ENCODE measurements around the gene PAX5.

Gene PAX5

GRCh38 chr9:36896296-36896695, 137.8 kb downstream of the PAX5 start:
- no peaks in the 10 kb centered on the region for H3K9me3 ChIP-seq (replicated peaks; ENCODE audit: insufficient read depth, low read length)
- H3F3A ChIP-seq (ENCODE audit: insufficient read depth, low read length) = no peaks in the 10 kb centered on the region
- no peak for TF ChIP-seq CTCF (IDR thresholded peaks at IDR 0.05; ENCODE audit: low read length)
- no peak for TF ChIP-seq EZH2phosphoT487 (IDR thresholded peaks at IDR 0.05; ENCODE audit: low read length)
- TF ChIP-seq EZH2 (optimal IDR thresholded peaks at IDR 0.05; ENCODE audit: low read depth, low read length) = no peak
- no peak overlapping the region for H3K4me2 ChIP-seq (ENCODE audit: low read depth, low read length)
- no peak for DNase-seq
- 0 out of 2 replicates have a peak, but pooled peaks cover 6% of the 10 kb centered on the region for H3K27me3 ChIP-seq (replicated peaks; ENCODE audit: insufficient read depth, low read length)
- no peaks in the 10 kb centered on the region for H3K9me2 ChIP-seq (replicated peaks; ENCODE audit: insufficient read depth, low read length)
- no peak overlapping the region for H3K27ac ChIP-seq (ENCODE audit: low read length)
- no peaks in the 10 kb centered on the region for H3K36me3 ChIP-seq (replicated peaks; ENCODE audit: insufficient read depth, low read length)
- no peak overlapping the region for H3K9ac ChIP-seq (ENCODE audit: low read length)
- no peak overlapping the region for H3K4me3 ChIP-seq (ENCODE audit: low read length)
- H2AFZ ChIP-seq (ENCODE audit: low read length) = no peak overlapping the region
- H3K4me1 ChIP-seq (ENCODE audit: low read length) = no peaks in the 10 kb centered on the region
- H3K79me2 ChIP-seq (ENCODE audit: low read length) = no peaks in the 10 kb centered on the region
- no peaks in the 10 kb centered on the region for H4K20me1 ChIP-seq (ENCODE audit: insufficient read depth, low read length)

GRCh38 chr9:36895744-36896260, 138.3 kb downstream of the PAX5 start:
- H3F3A ChIP-seq (ENCODE audit: insufficient read depth, low read length) = no peaks in the 10 kb centered on the region
- H3K36me3 ChIP-seq (replicated peaks; ENCODE audit: insufficient read depth, low read length) = no peaks in the 10 kb centered on the region
- no peaks in the 10 kb centered on the region for H3K79me2 ChIP-seq (ENCODE audit: low read length)
- no peak overlapping the region for H3K4me3 ChIP-seq (ENCODE audit: low read length)
- H3K9me2 ChIP-seq (replicated peaks; ENCODE audit: insufficient read depth, low read length) = no peaks in the 10 kb centered on the region
- no peak for DNase-seq
- H3K9ac ChIP-seq (ENCODE audit: low read length) = no peak overlapping the region
- H3K4me1 ChIP-seq (ENCODE audit: low read length) = no peaks in the 10 kb centered on the region
- H4K20me1 ChIP-seq (ENCODE audit: insufficient read depth, low read length) = no peaks in the 10 kb centered on the region
- TF ChIP-seq CTCF (IDR thresholded peaks at IDR 0.05; ENCODE audit: low read length) = no peak
- no peak for TF ChIP-seq EZH2phosphoT487 (IDR thresholded peaks at IDR 0.05; ENCODE audit: low read length)
- no peak for TF ChIP-seq EZH2 (optimal IDR thresholded peaks at IDR 0.05; ENCODE audit: low read depth, low read length)
- H3K4me2 ChIP-seq (ENCODE audit: low read depth, low read length) = no peak overlapping the region
- no peak overlapping the region for H2AFZ ChIP-seq (ENCODE audit: low read length)
- 0 out of 2 replicates have a peak, but pooled peaks cover 6% of the 10 kb centered on the region for H3K27me3 ChIP-seq (replicated peaks; ENCODE audit: insufficient read depth, low read length)
- H3K9me3 ChIP-seq (replicated peaks; ENCODE audit: insufficient read depth, low read length) = no peaks in the 10 kb centered on the region
- H3K27ac ChIP-seq (ENCODE audit: low read length) = no peak overlapping the region

- Histone ChIP-seq H3K79me2 (ENCODE audit: low read length) (no peaks in the 10 kb centered on the region), H3K9ac (ENCODE audit: low read length) (no peak overlapping the region), H3K9me2 (replicated peaks; ENCODE audit: insufficient read depth, low read length) (no peaks in the 10 kb centered on the region), H3K27me3 (replicated peaks; ENCODE audit: insufficient read depth, low read length) (0 out of 2 replicates have a peak, but pooled peaks cover 6% of the 10 kb centered on the region), H3K4me2 (ENCODE audit: low read depth, low read length) (no peak overlapping the region), H3K4me1 (ENCODE audit: low read length) (no peaks in the 10 kb centered on the region), H3K9me3 (replicated peaks; ENCODE audit: insufficient read depth, low read length) (no peaks in the 10 kb centered on the region), H3K36me3 (replicated peaks; ENCODE audit: insufficient read depth, low read length) (no peaks in the 10 kb centered on the region), H3K27ac (ENCODE audit: low read length) (no peak overlapping the region), H2AFZ (ENCODE audit: low read length) (no peak overlapping the region), H4K20me1 (ENCODE audit: insufficient read depth, low read length) (no peaks in the 10 kb centered on the region), H3K4me3 (ENCODE audit: low read length) (no peak overlapping the region), H3F3A (ENCODE audit: insufficient read depth, low read length) (no peaks in the 10 kb centered on the region)
- TF ChIP-seq EZH2phosphoT487 (IDR thresholded peaks at IDR 0.05; ENCODE audit: low read length) = no peak
- TF ChIP-seq EZH2 (optimal IDR thresholded peaks at IDR 0.05; ENCODE audit: low read depth, low read length) = no peak
- TF ChIP-seq CTCF (IDR thresholded peaks at IDR 0.05; ENCODE audit: low read length) = no peak
- DNase-seq = no peak
These were observed 139.3 kb downstream of the PAX5 start for GRCh38 chr9:36894695-36895310.
